Endothelial cell of umbilical vein (primary cell): ENCODE data around the gene DCDC1. TPM values are rescaled to one million over a fixed set of nuclear protein-coding genes. Genes with fewer than 3 reads are reported as not detected.

Experiments used
- BruUV-seq: library from RNA; stranded (reverse); fragments of 400-500 nt; replicated peaks from 2 replicates; lab custom pipeline; 2021; lab: Mats Ljungman, UMichigan
- CTCF ChIA-PET: fragments of 300-600, 350-600 bp; sonication (Branson Sonifier 250); formaldehyde crosslinking; loops from one replicate; lab custom pipeline; 2021; ENCODE audit warnings: antibody characterized with exemption, inconsistent platforms; lab: Charles Lee
- POLR2A ChIA-PET: fragments of 300-600, 350-600 bp; sonication (Branson Sonifier 250); formaldehyde crosslinking; loops from one replicate; lab custom pipeline; 2021; ENCODE audit warnings: antibody characterized with exemption, inconsistent platforms; lab: Charles Lee
- DNase-seq: peaks from one replicate; pipeline ENCODE4 v3.0.0-alpha.2; 2011; ENCODE audit warnings: low read depth, low spot score
- FAIRE-seq: peaks from 2 replicates; lab custom pipeline; 2011; peaks lifted over from hg19 to GRCh38; lab: Jason Lieb, UNC
- H2AFZ ChIP-seq: 2 replicates; pipeline ENCODE4 v1.6.0; 2012; ENCODE audit warnings: low read depth, low read length, control low read depth, inconsistent platforms
- H3K27ac ChIP-seq: 2 replicates; pipeline ENCODE4 v1.5.1; 2011; ENCODE audit warnings: low read depth, mild to moderate bottlenecking, control low read depth, low read length, moderate library complexity; ENCODE audit not compliant: insufficient read depth
- H3K27me3 ChIP-seq, 2 experiments: 2 replicates each; pipeline versions ENCODE4 v1.6.0 to v1.6.1; 2011; ENCODE audit warnings: low read length in 2 of 2, mixed read lengths in 1 of 2; ENCODE audit not compliant: control insufficient read depth in 2 of 2, insufficient read depth in 2 of 2
- H3K36me3 ChIP-seq, 2 experiments: 2 replicates in 1 of 2; 3 replicates in 1 of 2; pipeline ENCODE4 v1.5.1; 2011; ENCODE audit warnings: low read length in 2 of 2, mild to moderate bottlenecking in 1 of 2, moderate library complexity in 1 of 2; ENCODE audit not compliant: control insufficient read depth in 2 of 2, insufficient read depth in 2 of 2; ENCODE audit errors: extremely low read depth in 1 of 2
- H3K4me1 ChIP-seq: 3 replicates; pipeline ENCODE4 v1.5.1; 2011; ENCODE audit warnings: mild to moderate bottlenecking, low read length; ENCODE audit not compliant: control insufficient read depth, insufficient read depth; ENCODE audit errors: extremely low read depth
- H3K4me2 ChIP-seq: 2 replicates; pipeline ENCODE4 v1.6.1; 2011; ENCODE audit warnings: low read length, control low read depth, mixed read lengths; ENCODE audit not compliant: insufficient read depth
- H3K4me3 ChIP-seq, 3 experiments: fragments of 200-600 bp in 1 of 3; sonication (generic), shearing (Covaris generic) in 1 of 3; replicated peaks in 1 of 3; 2 replicates each; pipeline ENCODE4 v1.5.1; 2011 to 2016; ENCODE audit warnings: control low read depth in 3 of 3, low read length in 3 of 3, mild to moderate bottlenecking in 2 of 3, inconsistent platforms in 1 of 3, low read depth in 1 of 3, moderate library complexity in 1 of 3; ENCODE audit not compliant: insufficient read depth in 1 of 3
- H3K79me2 ChIP-seq: 2 replicates; pipeline ENCODE4 v1.6.0; 2012; ENCODE audit warnings: low read length, inconsistent platforms; ENCODE audit not compliant: control insufficient read depth, insufficient read depth
- H3K9ac ChIP-seq: replicated peaks from 2 replicates; pipeline ENCODE3; 2011; ENCODE audit warnings: low read length, control low read depth; ENCODE audit not compliant: insufficient read depth; ENCODE audit errors: extremely low read depth
- H3K9me1 ChIP-seq: replicated peaks from 3 replicates; pipeline ENCODE4 v1.6.0; 2011; ENCODE audit warnings: mild to moderate bottlenecking, low read length; ENCODE audit not compliant: control insufficient read depth, insufficient read depth; ENCODE audit errors: extremely low read depth
- H3K9me3 ChIP-seq: replicated peaks from 2 replicates; pipeline ENCODE4 v1.5.1; 2012; ENCODE audit warnings: low read length, inconsistent platforms; ENCODE audit not compliant: control insufficient read depth, insufficient read depth
- H4K20me1 ChIP-seq: replicated peaks from 2 replicates; pipeline ENCODE3; 2011; ENCODE audit warnings: mild to moderate bottlenecking, low read length; ENCODE audit not compliant: control insufficient read depth, insufficient read depth; ENCODE audit errors: extremely low read depth
- EZH2 ChIP-seq: IDR thresholded peaks from 2 replicates; pipeline ENCODE4 v1.6.1; 2012; ENCODE audit warnings: borderline replicate concordance, low read depth, mild to moderate bottlenecking, moderate library complexity, low read length, inconsistent platforms; ENCODE audit not compliant: severe bottlenecking
- FOS ChIP-seq: IDR thresholded peaks from 2 replicates; pipeline ENCODE4 v1.6.1; 2011; ENCODE audit warnings: mild to moderate bottlenecking, low read length, moderate library complexity, borderline replicate concordance; ENCODE audit not compliant: insufficient read depth
- GATA2 ChIP-seq: IDR thresholded peaks from 2 replicates; pipeline ENCODE4 v1.7.0; 2011; ENCODE audit warnings: low read depth, mild to moderate bottlenecking, moderate library complexity, mixed read lengths, low read length; ENCODE audit not compliant: insufficient read length, insufficient read depth
- JUN ChIP-seq: IDR thresholded peaks from 2 replicates; pipeline ENCODE4 v1.6.1; 2011; ENCODE audit warnings: borderline replicate concordance, low read depth; ENCODE audit not compliant: insufficient read length, insufficient read depth
- MYC ChIP-seq: IDR thresholded peaks from one replicate; pipeline ENCODE4 v1.6.1; 2011; ENCODE audit warnings: mild to moderate bottlenecking, low read depth, low read length
- POLR2A ChIP-seq: IDR thresholded peaks from 2 replicates; pipeline ENCODE4 v1.6.1; 2012; ENCODE audit warnings: low read depth, mild to moderate bottlenecking, control low read depth, low read length
- POLR2AphosphoS5 ChIP-seq: IDR thresholded peaks from 2 replicates; pipeline ENCODE4 v1.6.1; 2012; ENCODE audit warnings: low read depth, mild to moderate bottlenecking, control low read depth, low read length, moderate library complexity; ENCODE audit not compliant: insufficient read depth
- dilution Hi-C: fragments of 300-500 bp; cut with MboI; formaldehyde crosslinking; loops from one replicate; pipeline ENCODE4 v1.15.0; 2019; ENCODE audit warnings: low sequenced_read_pairs; ENCODE audit not compliant: extremely low pct_ligation_motif_present
- intact Hi-C: fragments of 100-400 bp; cut with micrococcal nuclease; formaldehyde crosslinking; loops from one replicate; pipeline ENCODE4 v1.10.0; 2022
- polyA plus RNA-seq, 4 experiments: library from polyadenylated mRNA; depleted of rRNA in 3 of 4; stranded (reverse) in 3 of 4; unstranded in 1 of 4; fragments of >200 nt; gene quantifications; 2 replicates each; pipeline versions ENCODE4 v1.2.1 to v1.2.3, GENCODE V29; 2011 to 2012; ENCODE audit warnings: missing spikeins in 1 of 4
- total RNA-seq: library from RNA; stranded (reverse); gene quantifications from 2 replicates; pipeline ENCODE4 v1.2.3, GENCODE V29; 2021
- TF ChIP-seq, protein P1 (sequence below), 2 donors: IDR thresholded peaks; 1 replicate in 1 of 2; 2 replicates in 1 of 2; pipeline ENCODE4 v1.5.1; 2011; ENCODE audit warnings: low read length in 2 of 2, mild to moderate bottlenecking in 2 of 2, moderate library complexity in 2 of 2, control low read depth in 1 of 2, inconsistent platforms in 1 of 2, low read depth in 1 of 2; ENCODE audit not compliant: insufficient read depth in 1 of 2; ENCODE audit errors: extremely low read depth in 1 of 2
- TF ChIP-seq, protein P2 (sequence below): IDR thresholded peaks from 2 replicates; pipeline ENCODE4 v1.6.1; 2011; ENCODE audit not compliant: insufficient read depth, insufficient read length

Gene DCDC1
- total and polyA plus RNA-seq, 2 donors (not counting 3 experiments of a cell fraction or from before 2014, with no cell fraction given): 0.04 TPM; not detected in 1

GRCh38 chr11:30860146-30860545, 509.4 kb downstream of the DCDC1 start:
- ChIA-PET POLR2A (no interaction called here), CTCF (no interaction called here)
- Histone ChIP-seq H4K20me1 (no peaks in the 10 kb centered on the region), H3K4me3 (no peak overlapping the region), H3K4me1 (no peaks in the 10 kb centered on the region), H3K9ac (no peak overlapping the region), H3K9me3 (no peaks in the 10 kb centered on the region), H3K27ac (no peak overlapping the region), H3K4me2 (no peak overlapping the region), H3K79me2 (no peaks in the 10 kb centered on the region), H3K9me1 (no peaks in the 10 kb centered on the region), H3K27me3 (no peaks in the 10 kb centered on the region), H3K36me3 (no peaks in the 10 kb centered on the region), H2AFZ (no peak overlapping the region)
- FAIRE-seq (no peak), DNase-seq (no peak)
- no TSS peak for BruUV-seq
- dilution Hi-C loops: no loop called here
- intact Hi-C loops: no loop called here
- TF ChIP-seq POLR2AphosphoS5: no peak
- TF ChIP-seq, protein P1, sequence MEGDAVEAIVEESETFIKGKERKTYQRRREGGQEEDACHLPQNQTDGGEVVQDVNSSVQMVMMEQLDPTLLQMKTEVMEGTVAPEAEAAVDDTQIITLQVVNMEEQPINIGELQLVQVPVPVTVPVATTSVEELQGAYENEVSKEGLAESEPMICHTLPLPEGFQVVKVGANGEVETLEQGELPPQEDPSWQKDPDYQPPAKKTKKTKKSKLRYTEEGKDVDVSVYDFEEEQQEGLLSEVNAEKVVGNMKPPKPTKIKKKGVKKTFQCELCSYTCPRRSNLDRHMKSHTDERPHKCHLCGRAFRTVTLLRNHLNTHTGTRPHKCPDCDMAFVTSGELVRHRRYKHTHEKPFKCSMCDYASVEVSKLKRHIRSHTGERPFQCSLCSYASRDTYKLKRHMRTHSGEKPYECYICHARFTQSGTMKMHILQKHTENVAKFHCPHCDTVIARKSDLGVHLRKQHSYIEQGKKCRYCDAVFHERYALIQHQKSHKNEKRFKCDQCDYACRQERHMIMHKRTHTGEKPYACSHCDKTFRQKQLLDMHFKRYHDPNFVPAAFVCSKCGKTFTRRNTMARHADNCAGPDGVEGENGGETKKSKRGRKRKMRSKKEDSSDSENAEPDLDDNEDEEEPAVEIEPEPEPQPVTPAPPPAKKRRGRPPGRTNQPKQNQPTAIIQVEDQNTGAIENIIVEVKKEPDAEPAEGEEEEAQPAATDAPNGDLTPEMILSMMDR (IDR thresholded peaks at IDR 0.05; ENCODE audit: extremely low read depth in 1 of 2, insufficient read depth in 1 of 2, low read depth in 1 of 2, low read length in 2 of 2): no peak
- TF ChIP-seq EZH2: no peak
- TF ChIP-seq, protein P2, sequence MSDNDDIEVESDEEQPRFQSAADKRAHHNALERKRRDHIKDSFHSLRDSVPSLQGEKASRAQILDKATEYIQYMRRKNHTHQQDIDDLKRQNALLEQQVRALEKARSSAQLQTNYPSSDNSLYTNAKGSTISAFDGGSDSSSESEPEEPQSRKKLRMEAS: no peak
- TF ChIP-seq POLR2A: no peak
- no peak for TF ChIP-seq GATA2
- no peak for TF ChIP-seq FOS
- no peak for TF ChIP-seq MYC
- no peak for TF ChIP-seq JUN
